ENCODE data around the gene BACH1.
A peak's percentile ranks its signal among the peaks of the same experiment; 100 is the strongest.
"Not testable (repeated sequence)": the region's sequence is repeated elsewhere in the genome, so short reads cannot be mapped to it uniquely, and the experiment has no call there.

Gene BACH1

DNA sequence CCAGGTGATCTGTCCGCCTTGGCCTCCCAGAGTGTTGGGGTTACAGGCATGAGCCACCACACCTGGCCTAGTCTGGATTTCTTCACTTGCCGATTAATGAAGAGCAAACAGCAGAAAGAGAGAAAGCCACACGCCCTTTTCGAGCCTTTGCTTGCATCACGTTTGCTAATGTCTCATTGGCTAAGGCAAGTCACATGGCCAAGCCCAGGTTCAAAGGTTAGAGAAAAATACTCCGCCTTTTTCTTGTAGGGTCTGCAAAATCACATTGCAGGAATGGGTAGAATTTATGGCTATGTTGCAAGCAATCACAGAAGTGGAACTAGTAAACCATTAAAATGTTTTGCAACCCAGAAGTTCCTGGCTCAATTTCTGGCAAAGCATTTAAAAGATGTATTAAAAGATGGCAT lies 26.8 kb upstream of the BACH1 start:
- H3K27ac Mint-ChIP-seq, result no peak overlapping the region
- H3K4me1 Mint-ChIP-seq (ENCODE audit: low read depth), result no peaks in the 10 kb centered on the region

GRCh38 chr21:29277442-29277841 lies 21.3 kb upstream of the BACH1 start:
- Mint-ChIP-seq H3K4me1 (ENCODE audit: low read depth) (no peaks in the 10 kb centered on the region), H3K4me3 (no peak overlapping the region), H3K36me3 (peaks cover 5% of the 10 kb centered on the region), H3K9me3 (ENCODE audit: low read depth) (peaks cover 4% of the 10 kb centered on the region), H3K27ac (no peak overlapping the region), H3K27me3 (peaks cover 2% of the 10 kb centered on the region)

More for the DNA sequence above, 26.8 kb upstream of the BACH1 start:
- peaks cover 5% of the 10 kb centered on the region for H3K36me3 Mint-ChIP-seq
- no peaks in the 10 kb centered on the region for H3K9me3 Mint-ChIP-seq (ENCODE audit: low read depth)
- no peak overlapping the region for H3K4me3 Mint-ChIP-seq
- peaks cover 2% of the 10 kb centered on the region for H3K27me3 Mint-ChIP-seq

GRCh38 chr21:29279558-29279957 lies 19.2 kb upstream of the BACH1 start:
- Mint-ChIP-seq H3K27me3 (peaks cover 2% of the 10 kb centered on the region), H3K27ac (no peak overlapping the region), H3K9me3 (ENCODE audit: low read depth) (peaks cover 4% of the 10 kb centered on the region), H3K4me1 (ENCODE audit: low read depth) (no peaks in the 10 kb centered on the region), H3K4me3 (no peak overlapping the region), H3K36me3 (peaks cover 5% of the 10 kb centered on the region)

DNA sequence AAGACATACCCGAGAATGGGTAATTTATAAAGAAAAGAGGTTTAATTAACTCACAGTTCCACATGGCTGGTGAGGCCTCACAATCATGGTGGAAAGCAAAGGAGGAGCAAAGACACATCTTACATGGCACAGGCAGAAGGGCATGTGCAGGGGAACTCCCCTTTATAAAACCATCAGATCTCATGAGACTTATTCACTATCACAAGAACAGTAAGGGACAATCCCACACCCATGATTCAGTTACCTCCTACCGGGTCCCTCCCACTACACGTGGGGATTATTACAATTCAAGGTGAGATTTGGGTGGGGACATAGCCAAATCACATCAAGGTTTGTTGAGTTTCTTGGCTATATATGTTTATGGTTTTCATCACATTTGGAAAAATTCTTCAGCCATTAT lies 16.9 kb upstream of the BACH1 start:
- not testable (repeated sequence) for H3K9me3 Mint-ChIP-seq (ENCODE audit: low read depth); H3K36me3 Mint-ChIP-seq; H3K27me3 Mint-ChIP-seq; H3K4me3 Mint-ChIP-seq; H3K27ac Mint-ChIP-seq; H3K4me1 Mint-ChIP-seq (ENCODE audit: low read depth)

GRCh38 chr21:29287383-29287782 lies 11.3 kb upstream of the BACH1 start:
- Mint-ChIP-seq H3K27me3 (peaks cover 1% of the 10 kb centered on the region), H3K36me3 (peaks cover 2% of the 10 kb centered on the region), H3K9me3 (ENCODE audit: low read depth) (no peaks in the 10 kb centered on the region), H3K4me3 (no peak overlapping the region), H3K4me1 (ENCODE audit: low read depth) (no peaks in the 10 kb centered on the region), H3K27ac (no peak overlapping the region)

DNA sequence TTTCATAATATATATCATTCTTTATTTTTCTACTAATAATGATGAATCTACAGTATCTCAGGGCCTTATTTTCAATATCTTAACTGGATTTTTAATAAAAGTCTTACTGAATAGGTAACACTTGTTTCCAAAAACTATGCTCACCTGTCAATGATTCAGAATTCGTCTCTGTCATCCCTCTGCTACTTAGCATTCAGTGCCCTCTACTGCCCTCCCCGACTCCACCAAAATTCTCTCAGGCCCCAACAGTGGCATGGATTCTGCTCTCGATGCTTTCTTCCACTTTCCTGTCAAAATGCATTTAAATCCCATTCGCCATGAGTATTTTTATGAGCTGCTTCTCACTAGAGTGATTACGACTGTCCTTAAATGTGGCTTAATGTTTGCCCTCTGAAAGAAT lies 10.5 kb upstream of the BACH1 start:
- Mint-ChIP-seq H3K27me3 (peaks cover 1% of the 10 kb centered on the region), H3K4me3 (no peak overlapping the region), H3K36me3 (peaks cover 2% of the 10 kb centered on the region), H3K27ac (no peak overlapping the region), H3K4me1 (ENCODE audit: low read depth) (no peaks in the 10 kb centered on the region), H3K9me3 (ENCODE audit: low read depth) (no peaks in the 10 kb centered on the region)

DNA sequence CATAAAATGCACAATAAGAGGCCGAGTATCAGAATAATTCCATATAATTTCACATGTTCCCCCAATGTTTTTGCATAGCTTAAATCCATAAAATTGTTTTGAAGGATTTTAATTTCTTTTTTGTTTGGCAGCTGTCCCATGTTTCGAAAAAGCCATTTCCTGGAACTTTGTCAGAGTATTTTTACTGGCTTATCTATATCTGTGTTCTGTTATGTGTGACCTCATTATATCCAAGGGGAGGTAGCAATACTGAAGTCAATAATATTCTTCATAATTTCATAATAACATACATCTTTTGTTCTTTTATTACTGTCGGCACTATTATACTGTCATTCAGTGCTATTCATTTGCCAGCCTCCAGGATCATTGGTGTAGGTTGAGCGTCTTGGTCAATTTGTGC lies 9.4 kb upstream of the BACH1 start:
- Mint-ChIP-seq H3K27me3 (peaks cover 1% of the 10 kb centered on the region), H3K36me3 (peaks cover 2% of the 10 kb centered on the region), H3K27ac (no peak overlapping the region), H3K9me3 (ENCODE audit: low read depth) (no peaks in the 10 kb centered on the region), H3K4me3 (no peak overlapping the region), H3K4me1 (ENCODE audit: low read depth) (peaks cover 9% of the 10 kb centered on the region)

DNA sequence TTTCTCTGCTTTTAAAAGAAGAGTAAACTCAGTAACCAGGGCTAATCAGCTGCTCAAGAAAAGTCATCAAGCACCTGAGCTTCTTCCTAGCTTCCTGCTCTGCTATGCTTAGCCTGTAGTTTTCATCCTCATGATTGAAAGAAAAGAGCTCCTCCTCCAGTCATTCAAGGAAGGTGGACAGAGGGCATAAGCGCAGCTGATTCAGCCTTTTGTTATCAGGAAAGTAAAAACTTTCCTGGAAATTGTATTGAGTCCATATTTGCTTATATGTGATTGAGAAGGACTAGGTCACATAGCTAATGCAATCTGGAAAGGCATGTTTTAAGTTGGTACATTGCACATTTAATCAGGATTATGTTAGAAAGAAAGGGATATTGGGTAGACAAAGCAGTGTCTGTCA lies 8.5 kb upstream of the BACH1 start:
- peaks cover 1% of the 10 kb centered on the region for H3K27me3 Mint-ChIP-seq
- no peak overlapping the region for H3K4me3 Mint-ChIP-seq
- peaks cover 2% of the 10 kb centered on the region for H3K36me3 Mint-ChIP-seq

DNA sequence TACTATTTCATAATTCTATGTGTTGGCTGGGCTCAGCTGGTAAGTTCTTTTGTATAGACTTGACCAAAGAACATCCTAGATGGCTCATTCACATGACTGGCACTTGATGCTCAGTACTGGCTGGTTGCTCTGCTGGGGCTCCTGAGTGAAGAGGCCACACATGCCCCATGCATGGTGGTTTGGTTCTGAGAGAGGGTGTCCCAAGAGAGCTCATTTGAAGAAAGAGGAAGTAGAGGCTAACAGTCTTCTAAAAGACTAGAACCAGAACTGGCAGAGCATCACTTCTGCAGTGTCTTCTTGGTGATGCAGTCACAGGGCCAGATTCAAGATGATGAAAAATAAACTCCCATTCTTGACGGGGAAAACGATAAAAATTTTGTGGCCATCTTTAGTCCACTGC lies 5.2 kb upstream of the BACH1 start:
- Mint-ChIP-seq H3K27ac (no peak overlapping the region), H3K4me3 (no peak overlapping the region), H3K27me3 (peaks cover 1% of the 10 kb centered on the region), H3K9me3 (ENCODE audit: low read depth) (peaks cover 7% of the 10 kb centered on the region), H3K4me1 (ENCODE audit: low read depth) (peaks cover 39% of the 10 kb centered on the region), H3K36me3 (peaks cover 2% of the 10 kb centered on the region)

More for the DNA sequence above, 8.5 kb upstream of the BACH1 start:
- Mint-ChIP-seq H3K27ac (no peak overlapping the region), H3K4me1 (ENCODE audit: low read depth) (peaks cover 18% of the 10 kb centered on the region), H3K9me3 (ENCODE audit: low read depth) (no peaks in the 10 kb centered on the region)

GRCh38 chr21:29295066-29295650 lies 3.6 kb upstream of the BACH1 start:
- Mint-ChIP-seq H3K27ac (peak overlapping the region; percentile 79), H3K4me1 (ENCODE audit: low read depth) (peaks cover 49% of the 10 kb centered on the region), H3K27me3 (peaks cover 1% of the 10 kb centered on the region), H3K4me3 (peak overlapping the region; percentile 63), H3K9me3 (ENCODE audit: low read depth) (peaks cover 7% of the 10 kb centered on the region), H3K36me3 (peaks cover 4% of the 10 kb centered on the region)

DNA sequence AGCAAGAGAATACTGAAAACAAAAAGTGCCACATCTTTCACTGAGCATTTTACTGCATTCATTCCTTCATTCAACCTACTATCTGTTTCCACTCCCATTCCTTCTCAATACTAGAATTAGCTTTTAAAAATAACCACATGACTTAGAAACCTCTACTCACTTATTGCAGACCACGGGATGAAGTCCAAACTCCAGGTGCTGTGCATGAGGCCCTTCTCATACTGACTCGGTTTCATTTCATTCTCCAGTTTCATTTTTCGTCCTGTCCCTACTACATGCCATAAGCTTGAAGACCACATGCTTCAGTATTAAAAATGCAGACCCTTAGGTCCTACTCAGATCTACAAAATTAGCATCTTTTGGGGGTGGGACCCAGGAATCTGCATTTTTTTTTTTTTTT lies 2.3 kb upstream of the BACH1 start:
- Mint-ChIP-seq H3K27me3 (no peaks in the 10 kb centered on the region), H3K27ac (peak overlapping the region; percentile 51), H3K4me1 (ENCODE audit: low read depth) (peaks cover 61% of the 10 kb centered on the region), H3K9me3 (ENCODE audit: low read depth) (peaks cover 7% of the 10 kb centered on the region), H3K36me3 (peaks cover 4% of the 10 kb centered on the region), H3K4me3 (no peak overlapping the region)

- peaks cover 7% of the 10 kb centered on the region for H3K9me3 Mint-ChIP-seq (ENCODE audit: low read depth)
- peaks cover 2% of the 10 kb centered on the region for H3K36me3 Mint-ChIP-seq
- H3K27me3 Mint-ChIP-seq, result no peaks in the 10 kb centered on the region
- H3K4me1 Mint-ChIP-seq (ENCODE audit: low read depth), result peaks cover 73% of the 10 kb centered on the region
- H3K27ac Mint-ChIP-seq, result peak overlapping the region; percentile 77
- H3K4me3 Mint-ChIP-seq, result peak overlapping the region; percentile 70
Observed at GRCh38 chr21:29297483-29298347, 1.0 kb upstream of the BACH1 start.

- peak overlapping the region; percentile 94 for H3K27ac Mint-ChIP-seq
- peaks cover 7% of the 10 kb centered on the region for H3K9me3 Mint-ChIP-seq (ENCODE audit: low read depth)
- H3K4me3 Mint-ChIP-seq, result peak overlapping the region; percentile 94
- H3K27me3 Mint-ChIP-seq, result no peaks in the 10 kb centered on the region
- peaks cover 79% of the 10 kb centered on the region for H3K4me1 Mint-ChIP-seq (ENCODE audit: low read depth)
- H3K36me3 Mint-ChIP-seq, result peaks cover 2% of the 10 kb centered on the region
Observed at GRCh38 chr21:29299046-29299915, 559 bp downstream of the BACH1 start.

DNA sequence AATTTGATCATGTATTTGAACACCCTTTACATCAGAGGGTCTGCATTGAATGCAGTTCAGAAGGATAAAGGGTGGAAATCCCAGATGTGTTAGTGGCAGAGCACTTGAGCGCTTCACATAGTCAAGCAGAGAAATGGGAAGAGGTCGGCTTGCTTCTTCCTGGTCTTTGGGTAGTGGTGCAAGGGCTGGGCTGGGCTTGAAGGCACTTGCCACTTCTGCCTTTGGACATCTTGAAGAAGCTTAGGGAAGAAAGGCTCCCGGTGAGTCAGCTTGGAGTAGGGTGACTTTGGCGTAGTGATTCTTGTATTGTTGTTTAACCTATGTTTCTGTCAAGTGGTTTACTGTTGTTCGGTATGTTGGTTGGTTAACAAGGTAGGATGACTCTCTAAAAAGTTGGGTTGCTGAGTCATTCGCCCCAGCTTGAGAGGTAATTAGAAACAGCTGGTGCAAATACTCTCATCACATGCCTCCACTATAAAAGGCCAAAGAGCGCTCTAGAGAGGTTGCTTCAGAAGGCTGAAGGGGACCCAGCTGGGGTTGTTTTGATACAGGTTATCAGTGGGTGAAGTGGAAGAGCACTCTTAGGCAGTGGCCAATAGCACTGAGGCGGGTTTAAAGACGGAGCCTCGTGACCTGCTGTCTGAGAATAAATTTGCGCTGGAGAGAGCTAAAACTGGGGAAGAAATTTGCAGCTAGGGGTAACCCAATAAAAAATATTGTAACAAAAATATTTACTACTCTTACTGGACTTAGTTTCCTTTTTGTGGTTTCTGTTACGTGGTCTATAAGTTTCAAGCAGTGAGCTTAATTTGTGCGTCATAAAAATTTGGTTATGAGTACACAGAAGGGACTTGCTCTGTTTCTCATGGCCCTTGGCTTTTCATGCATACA lies 1.4 kb downstream of the BACH1 start:
- H3K4me1 Mint-ChIP-seq (ENCODE audit: low read depth), result peaks cover 78% of the 10 kb centered on the region
- no peaks in the 10 kb centered on the region for H3K27me3 Mint-ChIP-seq
- H3K27ac Mint-ChIP-seq, result peak overlapping the region; percentile 94
- peaks cover 7% of the 10 kb centered on the region for H3K9me3 Mint-ChIP-seq (ENCODE audit: low read depth)
- peak overlapping the region; percentile 94 for H3K4me3 Mint-ChIP-seq
- H3K36me3 Mint-ChIP-seq, result peaks cover 2% of the 10 kb centered on the region

Measured in activated naive CD8-positive, alpha-beta T cell (primary cell).